DMS 273 (cell line): ENCODE results near the gene TRIM64C.
"Not testable (repeated sequence)": the region's sequence is repeated elsewhere in the genome, so short reads cannot be mapped to it uniquely, and the experiment has no call there.

Experiments used
- DNase-seq: peaks from one replicate; lab custom pipeline; 2025; ENCODE audit not compliant: unreplicated experiment; lab: John Stamatoyannopoulos, UW

TRIM64C gene, protein sequence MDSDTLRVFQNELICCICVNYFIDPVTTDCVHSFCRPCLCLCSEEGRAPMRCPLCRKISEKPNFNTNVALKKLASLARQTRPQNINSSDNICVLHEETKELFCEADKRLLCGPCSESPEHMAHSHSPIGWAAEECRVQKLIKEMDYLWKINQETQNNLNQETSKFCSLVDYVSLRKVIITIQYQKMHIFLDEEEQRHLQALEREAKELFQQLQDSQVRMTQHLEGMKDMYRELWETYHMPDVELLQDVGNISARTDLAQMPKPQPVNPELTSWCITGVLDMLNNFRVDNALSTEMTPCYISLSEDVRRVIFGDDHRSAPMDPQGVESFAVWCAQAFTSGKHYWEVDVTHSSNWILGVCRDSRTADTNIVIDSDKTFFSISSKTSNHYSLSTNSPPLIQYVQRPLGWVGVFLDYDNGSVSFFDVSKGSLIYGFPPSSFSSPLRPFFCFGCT

DNA sequence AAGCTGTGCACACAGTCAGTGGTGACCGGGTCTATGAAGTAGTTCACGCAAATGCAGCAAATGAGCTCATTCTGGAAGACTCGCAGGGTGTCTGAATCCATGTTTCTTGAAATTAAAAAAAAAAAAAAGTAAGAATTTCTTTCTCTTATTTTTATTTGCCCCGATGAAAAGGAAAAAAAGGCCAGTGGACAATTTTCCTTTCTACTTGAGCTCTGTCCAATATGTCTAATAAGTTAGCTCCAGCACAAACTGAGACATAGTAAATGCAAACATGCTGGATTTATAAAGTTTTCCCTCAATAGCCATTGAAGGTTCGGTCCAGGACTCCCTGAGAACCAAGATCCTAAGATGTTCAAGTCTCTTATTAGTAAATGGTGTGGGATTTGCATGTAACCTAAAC, at the start of gene TRIM64C:
Gene TRIM64C, minus strand, starts transcription at position 101 of the 400 bp plus-strand sequence. Its CDS starts 0 bp downstream, at position 101.
- DNase-seq: not testable (repeated sequence)

DNA sequence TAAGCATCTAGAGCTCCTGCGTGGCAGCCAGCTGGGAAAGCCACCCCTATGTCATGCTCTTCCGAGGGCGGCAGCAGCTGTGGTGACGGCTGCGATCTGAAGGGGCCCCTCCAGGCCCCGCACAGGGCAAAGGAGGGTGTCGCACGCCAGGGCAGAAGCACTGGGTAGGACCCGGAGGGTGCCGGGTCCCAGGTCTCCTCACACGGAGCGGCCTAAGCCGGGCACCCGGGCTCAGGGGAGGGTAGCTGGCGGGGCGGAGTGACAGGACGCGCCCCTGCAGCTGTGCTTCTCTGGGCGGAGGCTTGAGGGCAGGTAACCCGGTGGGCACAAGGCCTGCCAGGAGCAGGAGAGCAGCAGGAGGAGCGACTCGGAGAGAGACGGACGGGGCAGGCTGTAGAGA, 43.4 kb upstream of the TRIM64C start:
- DNase-seq: not testable (repeated sequence)

DNA sequence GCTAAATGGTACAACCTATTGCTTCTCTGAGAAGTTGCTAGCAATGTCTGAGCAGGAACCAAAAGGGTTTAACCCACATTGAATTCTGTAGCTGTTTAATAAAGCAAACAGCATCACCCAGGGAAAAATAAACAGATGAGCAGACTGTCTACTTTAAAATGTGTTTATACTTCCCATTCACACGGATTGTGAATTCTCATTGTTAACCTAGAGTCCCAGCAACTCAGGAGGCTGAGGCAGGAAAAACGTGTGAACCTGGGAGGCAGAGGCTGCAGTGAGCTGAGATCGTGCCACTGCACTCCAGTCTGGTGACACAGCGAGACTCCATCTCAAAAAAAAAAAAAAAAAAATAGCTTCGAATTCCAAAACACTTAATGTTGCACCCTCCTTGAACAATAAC, 11.0 kb upstream of the TRIM64C start:
- not testable (repeated sequence) for DNase-seq

DNA sequence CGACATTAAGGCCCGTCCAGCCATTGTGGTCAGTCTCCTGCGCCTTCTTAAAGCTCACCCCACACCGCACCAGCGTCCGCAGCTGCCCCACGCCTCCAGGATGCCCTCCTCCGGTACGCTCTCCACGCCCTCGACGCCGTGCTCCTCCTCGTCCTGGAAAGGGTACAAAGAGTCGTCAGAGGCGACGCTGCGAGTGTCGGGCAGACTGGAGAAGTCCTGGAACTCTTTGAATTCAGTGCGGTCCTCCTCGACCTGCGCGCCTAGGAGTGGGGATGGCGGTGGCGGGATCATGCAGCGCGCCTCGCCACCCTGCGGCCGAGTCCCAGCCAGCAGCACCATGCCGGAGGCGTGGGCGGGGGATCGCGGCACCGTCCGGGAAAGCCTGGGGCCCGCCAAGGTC, 9.1 kb downstream of the TRIM64C start:
- DNase-seq: not testable (repeated sequence)

DNA sequence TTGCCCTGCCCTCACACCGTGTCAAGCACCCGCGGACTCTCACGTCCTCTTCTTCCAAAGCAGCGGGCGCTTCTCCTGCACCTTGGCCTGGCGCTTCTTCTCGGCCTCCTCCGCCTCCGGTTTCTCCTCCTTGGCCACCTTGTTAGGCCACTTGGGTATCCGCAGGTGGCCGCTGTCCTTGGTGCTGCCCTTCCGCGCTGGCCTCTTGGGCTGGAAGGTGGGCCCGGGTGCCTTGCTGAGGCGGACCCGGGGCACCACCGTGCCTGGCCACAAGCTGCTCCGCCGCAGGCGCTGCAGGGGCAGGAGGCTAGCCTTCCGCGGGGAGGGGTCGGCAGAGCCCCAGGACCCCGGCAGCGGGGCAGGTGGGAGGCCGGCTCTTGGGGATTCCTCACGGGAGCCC, 10.7 kb downstream of the TRIM64C start:
- DNase-seq: not testable (repeated sequence)

DNA sequence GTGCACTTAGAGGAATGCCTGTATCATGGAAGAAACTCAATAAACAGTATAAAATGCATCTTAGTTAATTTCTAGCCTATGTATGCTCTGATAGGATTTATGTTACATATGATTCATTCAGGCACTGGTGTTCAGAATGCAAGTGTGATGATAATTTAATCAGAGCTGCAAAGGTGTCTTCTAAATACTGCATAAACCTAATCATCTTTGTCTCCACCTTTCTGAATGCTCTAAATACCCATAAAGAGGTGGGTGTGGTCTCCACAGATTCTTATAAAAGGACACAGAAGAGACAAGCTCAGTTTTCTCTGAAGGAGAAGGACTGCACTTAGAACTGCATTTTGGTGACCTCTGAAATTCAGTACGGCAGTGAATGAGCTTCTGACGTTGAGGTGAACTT, 30.4 kb downstream of the TRIM64C start, which contains the start of gene TRIM49B:
Gene TRIM49B, plus strand, starts transcription at position 301 of the 400 bp plus-strand sequence. CDS start 2,777 bp downstream, outside the sequence.
- DNase-seq: not testable (repeated sequence)
